Transverse colon (tissue), 3 donors: ENCODE results near the gene CHRNB1.

ENCODE experiments used
- EP300 ChIP-seq: sonication (generic); formaldehyde crosslinking; IDR thresholded peaks from one replicate; pipeline ENCODE4 v1.6.1; 2017; ENCODE audit warnings: antibody characterized with exemption, low read depth
- POLR2A ChIP-seq: fragments of 450-650 bp; IDR thresholded peaks from one replicate; pipeline ENCODE4 v1.6.1; 2016; ENCODE audit warnings: antibody characterized with exemption, mild to moderate bottlenecking, moderate library complexity
- TF ChIP-seq, protein P1 (sequence below), 5 experiments: fragments of 200-600 bp in 3 of 5; fragments of 450-650 bp in 2 of 5; sonication (generic) in 3 of 5; IDR thresholded peaks; 1 replicate in 2 of 5; 2 replicates in 3 of 5; pipeline ENCODE4 v1.5.1; 2016 to 2017; ENCODE audit warnings: antibody characterized with exemption in 5 of 5, inconsistent platforms in 3 of 5, mild to moderate bottlenecking in 2 of 5, moderate library complexity in 1 of 5

- TF ChIP-seq, protein P1, sequence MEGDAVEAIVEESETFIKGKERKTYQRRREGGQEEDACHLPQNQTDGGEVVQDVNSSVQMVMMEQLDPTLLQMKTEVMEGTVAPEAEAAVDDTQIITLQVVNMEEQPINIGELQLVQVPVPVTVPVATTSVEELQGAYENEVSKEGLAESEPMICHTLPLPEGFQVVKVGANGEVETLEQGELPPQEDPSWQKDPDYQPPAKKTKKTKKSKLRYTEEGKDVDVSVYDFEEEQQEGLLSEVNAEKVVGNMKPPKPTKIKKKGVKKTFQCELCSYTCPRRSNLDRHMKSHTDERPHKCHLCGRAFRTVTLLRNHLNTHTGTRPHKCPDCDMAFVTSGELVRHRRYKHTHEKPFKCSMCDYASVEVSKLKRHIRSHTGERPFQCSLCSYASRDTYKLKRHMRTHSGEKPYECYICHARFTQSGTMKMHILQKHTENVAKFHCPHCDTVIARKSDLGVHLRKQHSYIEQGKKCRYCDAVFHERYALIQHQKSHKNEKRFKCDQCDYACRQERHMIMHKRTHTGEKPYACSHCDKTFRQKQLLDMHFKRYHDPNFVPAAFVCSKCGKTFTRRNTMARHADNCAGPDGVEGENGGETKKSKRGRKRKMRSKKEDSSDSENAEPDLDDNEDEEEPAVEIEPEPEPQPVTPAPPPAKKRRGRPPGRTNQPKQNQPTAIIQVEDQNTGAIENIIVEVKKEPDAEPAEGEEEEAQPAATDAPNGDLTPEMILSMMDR (IDR thresholded peaks at IDR 0.05): no peak
- TF ChIP-seq POLR2A (no peak), EP300 (no peak)
Measured at GRCh38 chr17:7406235-7406825, 38.5 kb upstream of the CHRNB1 start.
